HG03520 (cell line): ENCODE measurements around the gene RAB6A.

Source experiments
- ATAC-seq: cut with Tn5 transposase; IDR thresholded peaks from one replicate; pipeline ENCODE4 v1.9.1; 2021; ENCODE audit warnings: mild to moderate bottlenecking, moderate library complexity; ENCODE audit not compliant: unreplicated experiment

RAB6A gene

GRCh38 chr11:73656985-73657384 lies 103.9 kb downstream of the RAB6A start:
- no peak for ATAC-seq

GRCh38 chr11:73655686-73656085 lies 105.2 kb downstream of the RAB6A start:
- no peak for ATAC-seq

- no peak for ATAC-seq
These were observed 106.3 kb downstream of the RAB6A start for GRCh38 chr11:73654482-73655021.

- no peak for ATAC-seq
These were observed 106.9 kb downstream of the RAB6A start for GRCh38 chr11:73653996-73654395.

GRCh38 chr11:73652856-73653559 lies 107.9 kb downstream of the RAB6A start:
- no peak for ATAC-seq

GRCh38 chr11:73652046-73652730 lies 108.7 kb downstream of the RAB6A start:
- no peak for ATAC-seq

- no peak for ATAC-seq
These were observed 109.2 kb downstream of the RAB6A start for GRCh38 chr11:73651661-73652045.

- ATAC-seq = no peak
These were observed 109.6 kb downstream of the RAB6A start for GRCh38 chr11:73651252-73651651.

- no peak for ATAC-seq
These were observed 110.5 kb downstream of the RAB6A start for GRCh38 chr11:73650400-73650799.

GRCh38 chr11:73649206-73649605 lies 111.7 kb downstream of the RAB6A start:
- ATAC-seq = no peak

GRCh38 chr11:73648571-73649046 lies 112.3 kb downstream of the RAB6A start:
- ATAC-seq = no peak

- no peak for ATAC-seq
These were observed 112.8 kb downstream of the RAB6A start for GRCh38 chr11:73648121-73648520.

- ATAC-seq = peak; percentile 85
These were observed 113.3 kb downstream of the RAB6A start for GRCh38 chr11:73647459-73648100.

GRCh38 chr11:73645972-73646631 lies 114.8 kb downstream of the RAB6A start, which contains the start of gene PLEKHB1:
Gene PLEKHB1 (plus strand): TSS chr11:73646581. CDS start chr11:73646609, 28 bp downstream.
- ATAC-seq = no peak

- ATAC-seq = no peak
These were observed 115.5 kb downstream of the RAB6A start for GRCh38 chr11:73645121-73645969.

- ATAC-seq = no peak
These were observed 119.2 kb downstream of the RAB6A start for GRCh38 chr11:73641668-73642067.

- ATAC-seq = no peak
These were observed 120.3 kb downstream of the RAB6A start for GRCh38 chr11:73640592-73640991.

- ATAC-seq = no peak
These were observed 123.9 kb downstream of the RAB6A start for GRCh38 chr11:73637012-73637411.

GRCh38 chr11:73636249-73636648 lies 124.6 kb downstream of the RAB6A start:
- no peak for ATAC-seq

GRCh38 chr11:73635721-73636120 lies 125.2 kb downstream of the RAB6A start:
- ATAC-seq = no peak
